MCF 10A (cell line): ENCODE results near the gene MYO1E. TPM values are rescaled to one million over a fixed set of nuclear protein-coding genes. Genes with fewer than 3 reads are reported as not detected.

Experiments
- BruUV-seq: library from RNA; stranded (reverse); fragments of 400-500 nt; replicated peaks from 2 replicates; lab custom pipeline; 2021; lab: Mats Ljungman, UMichigan
- CTCF ChIA-PET: fragments of 300-600 bp; sonication (Branson Sonifier 250); formaldehyde crosslinking; extraction: SDS; loops from one replicate; lab custom pipeline; 2021; ENCODE audit warnings: antibody characterized with exemption, inconsistent platforms; lab: Yijun Ruan, JAX
- POLR2A ChIA-PET: fragments of 300-600, 350-650 bp; sonication (Branson Sonifier 250); formaldehyde crosslinking; extraction: SDS; loops from one replicate; lab custom pipeline; 2020; ENCODE audit warnings: antibody characterized with exemption, inconsistent platforms; lab: Yijun Ruan, JAX
- DNase-seq: peaks from one replicate; pipeline ENCODE4 v3.0.0-alpha.2; 2018; ENCODE audit not compliant: unreplicated experiment
- H3K27ac Mint-ChIP-seq: one replicate; pipeline ENCODE4 v1.8.0; 2022; ENCODE audit warnings: mild to moderate bottlenecking, low read depth, mixed read lengths; ENCODE audit not compliant: unreplicated experiment
- H3K27me3 Mint-ChIP-seq: one replicate; pipeline ENCODE4 v1.8.0; 2022; ENCODE audit warnings: mixed read lengths; ENCODE audit not compliant: insufficient read depth, unreplicated experiment
- H3K36me3 Mint-ChIP-seq: one replicate; pipeline ENCODE4 v1.8.0; 2022; ENCODE audit warnings: mild to moderate bottlenecking, moderate library complexity, mixed read lengths; ENCODE audit not compliant: insufficient read depth, unreplicated experiment
- H3K4me1 Mint-ChIP-seq: one replicate; pipeline ENCODE4 v1.8.0; 2022; ENCODE audit warnings: mixed read lengths; ENCODE audit not compliant: insufficient read depth, unreplicated experiment
- H3K4me3 Mint-ChIP-seq: one replicate; pipeline ENCODE4 v1.8.0; 2022; ENCODE audit warnings: mild to moderate bottlenecking, moderate library complexity, mixed read lengths; ENCODE audit not compliant: unreplicated experiment
- H3K9me3 Mint-ChIP-seq: one replicate; pipeline ENCODE4 v1.8.0; 2022; ENCODE audit warnings: mixed read lengths; ENCODE audit not compliant: unreplicated experiment
- intact Hi-C: fragments of 100-400 bp; cut with micrococcal nuclease; formaldehyde crosslinking; loops from 2 replicates; pipeline ENCODE4 v1.14.1; 2022
- total RNA-seq: library from RNA; stranded (reverse); gene quantifications from 2 replicates; pipeline ENCODE4 v1.2.3, GENCODE V29; 2022
- TF ChIP-seq, protein P1 (sequence below): fragments of 200-600 bp; IDR thresholded peaks from one replicate; pipeline ENCODE4 v1.8.0; 2022; ENCODE audit warnings: antibody characterized with exemption, mild to moderate bottlenecking; ENCODE audit not compliant: unreplicated experiment

The MYO1E gene
- total RNA-seq, 1 experiment from 2014 or later: 121 TPM

DNA sequence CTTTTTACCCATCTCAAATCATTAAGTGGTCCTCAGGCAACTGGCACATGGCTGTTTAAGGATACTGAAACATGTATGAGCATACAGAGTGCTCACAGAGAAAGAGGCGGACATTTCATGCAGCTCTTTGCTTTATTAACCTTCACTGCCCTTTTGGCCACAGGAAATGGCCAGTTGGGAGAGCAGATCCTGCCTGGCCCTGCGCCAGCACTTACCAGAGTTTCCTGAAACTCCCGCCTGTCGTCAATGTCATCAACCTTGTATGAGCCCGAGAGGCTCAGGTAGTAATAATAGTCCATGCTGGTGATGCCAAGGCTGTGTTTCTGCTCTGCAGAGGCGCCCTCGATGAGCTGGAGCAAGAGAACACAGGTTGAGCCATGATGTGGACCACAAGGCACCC lies 148.2 kb downstream of the MYO1E start:
- Mint-ChIP-seq H3K9me3 (no peaks in the 10 kb centered on the region), H3K4me1 (peaks cover 4% of the 10 kb centered on the region), H3K27me3 (no peaks in the 10 kb centered on the region), H3K27ac (no peak overlapping the region), H3K36me3 (peaks cover 43% of the 10 kb centered on the region), H3K4me3 (no peak overlapping the region)
- intact Hi-C loops: no loop called here
- no TSS peak for BruUV-seq
- ChIA-PET POLR2A (no interaction called here), CTCF (interaction anchor here (0.6 to 0.7 kb wide), 3 partner anchors 33 to 60 kb away, joined by 3 to 4 read pairs (median 3); no protein-coding TSS in a partner anchor)
- TF ChIP-seq, protein P1, sequence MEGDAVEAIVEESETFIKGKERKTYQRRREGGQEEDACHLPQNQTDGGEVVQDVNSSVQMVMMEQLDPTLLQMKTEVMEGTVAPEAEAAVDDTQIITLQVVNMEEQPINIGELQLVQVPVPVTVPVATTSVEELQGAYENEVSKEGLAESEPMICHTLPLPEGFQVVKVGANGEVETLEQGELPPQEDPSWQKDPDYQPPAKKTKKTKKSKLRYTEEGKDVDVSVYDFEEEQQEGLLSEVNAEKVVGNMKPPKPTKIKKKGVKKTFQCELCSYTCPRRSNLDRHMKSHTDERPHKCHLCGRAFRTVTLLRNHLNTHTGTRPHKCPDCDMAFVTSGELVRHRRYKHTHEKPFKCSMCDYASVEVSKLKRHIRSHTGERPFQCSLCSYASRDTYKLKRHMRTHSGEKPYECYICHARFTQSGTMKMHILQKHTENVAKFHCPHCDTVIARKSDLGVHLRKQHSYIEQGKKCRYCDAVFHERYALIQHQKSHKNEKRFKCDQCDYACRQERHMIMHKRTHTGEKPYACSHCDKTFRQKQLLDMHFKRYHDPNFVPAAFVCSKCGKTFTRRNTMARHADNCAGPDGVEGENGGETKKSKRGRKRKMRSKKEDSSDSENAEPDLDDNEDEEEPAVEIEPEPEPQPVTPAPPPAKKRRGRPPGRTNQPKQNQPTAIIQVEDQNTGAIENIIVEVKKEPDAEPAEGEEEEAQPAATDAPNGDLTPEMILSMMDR: no peak
- no peak for DNase-seq

DNA sequence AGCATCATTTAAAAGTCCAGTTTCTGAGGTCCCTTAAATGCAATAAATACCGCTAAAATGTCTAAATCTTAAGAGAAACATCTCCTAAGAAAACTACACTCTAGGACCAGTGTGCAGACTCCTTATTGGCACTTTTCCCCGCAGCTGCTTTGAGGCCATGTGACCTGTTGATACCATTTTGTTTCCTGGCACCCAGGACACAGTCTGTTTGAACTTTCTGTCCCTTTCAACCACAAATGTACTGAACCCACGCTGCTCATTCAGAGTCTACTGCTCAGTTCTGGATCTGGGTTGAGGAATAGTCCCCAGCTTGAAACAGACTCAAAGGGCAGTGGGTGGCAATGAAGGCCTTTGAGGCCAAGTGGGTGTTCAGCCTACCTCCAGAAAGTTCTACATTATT lies 148.9 kb downstream of the MYO1E start:
- intact Hi-C loops: no loop called here
- H3K36me3 Mint-ChIP-seq: peaks cover 39% of the 10 kb centered on the region
- no peak overlapping the region for H3K4me3 Mint-ChIP-seq
- H3K9me3 Mint-ChIP-seq: no peaks in the 10 kb centered on the region
- no peak for DNase-seq
- ChIA-PET POLR2A (interaction anchor here (0.9 kb wide), 1 partner anchor 14 kb away, joined by 5 read pairs; no protein-coding TSS in a partner anchor), CTCF (interaction anchor here (1.1 kb wide), 1 partner anchor 20 kb away, joined by 3 read pairs; no protein-coding TSS in a partner anchor)
- no TSS peak for BruUV-seq
- TF ChIP-seq, protein P1: no peak
- no peak overlapping the region for H3K27ac Mint-ChIP-seq
- peaks cover 4% of the 10 kb centered on the region for H3K4me1 Mint-ChIP-seq
- H3K27me3 Mint-ChIP-seq: no peaks in the 10 kb centered on the region

DNA sequence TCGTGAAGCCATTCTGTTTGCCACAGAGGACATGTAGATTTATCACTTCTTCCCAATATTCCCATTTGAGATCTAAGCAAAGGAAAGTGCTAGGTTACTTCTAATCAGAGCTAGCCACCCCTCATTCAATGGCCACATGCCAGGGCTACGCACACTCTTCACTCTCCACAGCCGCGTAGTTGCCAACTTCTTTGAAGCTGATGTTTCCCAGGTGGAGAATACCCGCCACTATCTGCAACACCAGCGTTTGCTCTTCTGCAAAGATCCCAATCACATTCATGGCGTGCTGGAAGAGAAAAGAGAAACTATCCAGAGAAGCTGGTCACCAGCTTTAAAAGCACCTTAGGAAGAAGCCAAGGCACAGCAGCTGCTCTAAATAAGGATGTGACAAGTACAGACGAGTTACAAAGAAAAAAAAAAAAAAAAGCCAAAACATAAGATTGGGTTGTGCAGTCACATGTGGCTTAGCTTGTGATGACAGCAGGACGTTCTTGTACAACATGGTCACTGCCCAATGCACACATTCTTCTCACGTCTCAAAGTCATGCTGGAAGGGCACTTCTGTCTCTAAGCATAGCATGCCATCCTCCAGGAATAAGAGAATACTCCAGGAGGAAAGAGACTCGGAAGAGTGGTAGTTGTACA lies 149.6 kb downstream of the MYO1E start:
- peaks cover 4% of the 10 kb centered on the region for H3K4me1 Mint-ChIP-seq
- intact Hi-C loops: no loop called here
- CTCF ChIA-PET: interaction anchor here (1.1 kb wide), 2 partner anchors 21 to 340 kb away, joined by 3 to 4 read pairs; no protein-coding TSS in a partner anchor
- BruUV-seq: no TSS peak
- H3K27ac Mint-ChIP-seq: no peak overlapping the region
- no peak for DNase-seq
- POLR2A ChIA-PET: interaction anchor here (0.9 kb wide), 1 partner anchor 15 kb away, joined by 5 read pairs; no protein-coding TSS in a partner anchor
- no peaks in the 10 kb centered on the region for H3K27me3 Mint-ChIP-seq
- no peak overlapping the region for H3K4me3 Mint-ChIP-seq
- no peaks in the 10 kb centered on the region for H3K9me3 Mint-ChIP-seq
- TF ChIP-seq, protein P1: no peak
- peaks cover 44% of the 10 kb centered on the region for H3K36me3 Mint-ChIP-seq

GRCh38 chr15:59221511-59222505 lies 150.9 kb downstream of the MYO1E start:
- TF ChIP-seq, protein P1: no peak
- ChIA-PET CTCF (no interaction called here), POLR2A (no interaction called here)
- no peaks in the 10 kb centered on the region for H3K9me3 Mint-ChIP-seq
- no peaks in the 10 kb centered on the region for H3K4me1 Mint-ChIP-seq
- no TSS peak for BruUV-seq
- H3K27me3 Mint-ChIP-seq: no peaks in the 10 kb centered on the region
- DNase-seq: no peak
- no peak overlapping the region for H3K27ac Mint-ChIP-seq
- peaks cover 50% of the 10 kb centered on the region for H3K36me3 Mint-ChIP-seq
- H3K4me3 Mint-ChIP-seq: no peak overlapping the region
- intact Hi-C loops: no loop called here
